Stimulated activated CD4-positive, alpha-beta T cell treated with anti-CD3 and anti-CD28 coated beads, Interleukin-1b, Interleukin-23, amount 100 ng/mL, for 24 hours (primary cell): ENCODE data around the gene KCNH5.

Experiments used
- DNase-seq, 4 experiments: peaks; one replicate each; pipeline ENCODE4 v3.0.0-alpha.2; 2020; ENCODE audit warnings: low read depth in 4 of 4, low spot score in 1 of 4

KCNH5 gene

DNA sequence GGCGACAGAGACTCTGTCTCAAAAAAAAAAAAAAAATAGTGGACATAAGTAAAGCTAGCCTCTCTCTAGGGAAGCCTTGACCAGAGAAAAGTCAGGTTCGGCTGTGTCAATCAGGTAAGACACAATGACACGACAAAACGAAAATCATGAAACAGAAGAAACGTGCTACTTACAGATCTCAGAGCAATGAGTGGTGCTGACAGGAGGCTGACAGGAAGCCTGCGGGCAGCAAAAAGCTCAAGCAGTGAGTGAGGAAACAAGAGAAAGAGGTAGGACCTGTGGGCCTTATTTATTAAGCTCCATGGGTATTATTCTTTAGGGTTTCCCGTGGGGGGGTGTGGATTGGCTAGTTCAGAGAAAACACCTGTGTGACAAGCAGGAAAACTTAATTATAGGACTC is 363.1 kb downstream of the KCNH5 start:
- no peak for DNase-seq

DNA sequence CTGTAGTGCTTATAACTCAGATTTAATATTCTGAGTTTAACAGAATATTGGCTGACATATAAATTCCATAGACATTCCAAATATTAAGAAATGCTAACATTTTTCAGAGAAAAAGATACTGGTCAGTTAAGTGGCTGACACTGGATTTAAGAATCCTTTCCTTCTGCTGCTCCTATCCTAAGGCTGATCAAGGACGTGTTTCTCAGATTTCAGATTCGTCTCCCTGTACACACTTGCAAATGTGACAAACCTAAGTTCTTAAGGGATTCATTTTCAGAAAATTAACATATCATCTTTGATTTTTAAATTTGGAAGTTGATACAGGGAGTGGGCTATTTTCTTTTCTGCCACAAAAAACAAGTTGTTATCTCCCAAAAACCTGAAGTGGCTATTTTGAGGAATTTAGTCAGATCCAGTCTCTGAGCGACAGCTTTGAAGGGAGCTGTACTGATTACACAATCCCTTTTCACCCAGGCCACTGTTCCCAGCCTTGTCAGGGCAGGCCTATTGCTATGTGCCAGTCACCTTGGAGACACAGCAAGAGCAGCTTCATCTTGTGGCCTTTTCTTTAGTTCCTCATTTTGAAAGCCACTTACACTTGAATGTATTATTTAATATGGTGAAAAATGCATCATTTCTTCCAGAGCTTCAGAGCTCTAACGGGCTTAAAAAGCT is 370.6 kb downstream of the KCNH5 start:
- no peak for DNase-seq

DNA sequence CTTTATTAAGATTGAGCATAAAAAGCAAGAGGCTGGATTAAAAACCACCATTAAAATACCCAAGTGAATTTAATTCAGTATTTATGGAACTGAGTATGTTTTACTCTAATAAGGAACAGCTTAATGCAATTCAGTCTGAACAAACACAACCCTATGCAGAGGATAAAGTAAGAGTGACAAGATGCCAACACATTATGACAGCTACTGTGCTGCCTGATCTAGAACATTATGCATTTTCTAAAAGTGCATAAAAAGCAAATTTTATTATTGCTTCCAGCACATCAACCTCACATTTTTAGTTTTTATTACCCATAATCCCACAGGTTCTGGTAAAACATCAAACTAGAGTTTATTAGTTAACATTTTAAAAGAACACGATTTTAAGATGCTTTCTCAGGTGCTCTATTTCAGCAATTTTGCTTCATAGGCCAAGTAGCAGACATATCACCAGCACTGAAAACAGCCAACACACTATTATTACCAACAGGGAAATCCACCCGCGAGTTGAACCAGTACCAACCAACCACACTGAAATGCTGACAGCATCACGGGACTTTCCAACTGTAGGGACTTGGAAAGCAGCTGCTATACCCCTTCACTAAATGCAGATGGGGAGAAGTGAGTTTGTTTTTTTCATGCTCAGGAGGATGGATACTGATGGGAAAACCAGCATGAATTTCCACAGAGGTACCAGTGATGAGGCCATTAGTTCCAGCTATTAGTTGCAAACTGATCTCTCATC is 372.1 kb downstream of the KCNH5 start:
- no peak for DNase-seq

DNA sequence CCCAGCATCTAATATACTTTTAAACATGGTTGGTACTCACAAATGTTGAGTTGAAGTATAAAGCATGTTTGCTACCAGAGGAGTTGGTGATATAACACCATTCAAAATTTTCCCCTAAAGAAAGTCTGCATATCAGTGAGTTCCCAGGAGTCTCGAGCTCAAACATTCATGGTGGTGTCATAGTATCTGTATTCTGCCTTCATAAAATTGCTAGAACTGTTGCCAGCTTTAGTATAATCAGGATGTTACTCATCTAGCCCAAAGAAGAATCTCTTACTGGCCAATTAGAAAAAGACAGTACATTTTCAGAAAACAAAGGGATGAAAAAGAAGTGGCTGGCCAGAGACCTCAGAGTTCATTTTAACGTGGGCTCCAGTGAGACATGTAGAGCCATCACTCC is 374.7 kb downstream of the KCNH5 start:
- no peak for DNase-seq

DNA sequence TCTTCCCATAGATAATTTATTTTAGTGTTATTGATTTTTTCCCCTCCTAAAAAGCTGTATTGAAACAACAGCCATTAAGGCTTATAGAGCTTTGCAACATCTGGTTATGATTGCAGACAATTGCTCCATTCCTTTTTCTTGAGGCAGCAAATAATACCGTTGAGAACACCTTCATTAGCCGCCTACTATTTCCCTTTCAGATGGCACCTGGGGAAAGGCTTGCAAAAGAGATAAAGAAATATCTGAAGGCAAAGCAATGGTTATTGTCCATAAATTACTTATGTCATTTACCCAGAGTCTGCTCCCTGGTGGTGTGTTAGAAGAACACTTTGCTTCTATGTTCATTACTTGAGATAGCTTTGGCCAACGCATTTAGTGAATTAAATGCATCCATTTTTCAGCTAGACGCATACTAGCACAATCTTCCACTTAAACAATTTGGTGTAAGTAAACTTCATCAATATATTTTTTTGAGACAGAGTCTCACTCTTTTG is 377.8 kb downstream of the KCNH5 start:
- no peak for DNase-seq

DNA sequence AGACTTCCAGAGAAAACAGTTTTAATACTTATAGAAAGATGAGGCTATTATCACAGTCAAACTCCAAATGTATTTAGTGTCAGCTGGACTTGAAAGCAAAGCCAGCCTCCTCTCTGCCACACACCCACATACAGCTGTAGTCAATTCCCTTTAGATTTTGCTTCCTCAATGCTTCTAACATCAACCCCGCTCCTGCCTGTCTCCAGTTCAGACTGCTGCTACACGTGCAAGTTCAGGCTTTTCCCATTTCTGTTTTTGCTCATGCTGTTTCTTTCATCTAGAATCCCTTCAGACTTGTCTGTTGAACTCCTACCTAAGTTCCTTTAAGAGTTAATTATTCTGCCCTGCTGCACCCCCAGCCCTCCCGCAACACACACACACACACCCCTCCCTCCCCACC is 380.0 kb downstream of the KCNH5 start:
- no peak for DNase-seq

DNA sequence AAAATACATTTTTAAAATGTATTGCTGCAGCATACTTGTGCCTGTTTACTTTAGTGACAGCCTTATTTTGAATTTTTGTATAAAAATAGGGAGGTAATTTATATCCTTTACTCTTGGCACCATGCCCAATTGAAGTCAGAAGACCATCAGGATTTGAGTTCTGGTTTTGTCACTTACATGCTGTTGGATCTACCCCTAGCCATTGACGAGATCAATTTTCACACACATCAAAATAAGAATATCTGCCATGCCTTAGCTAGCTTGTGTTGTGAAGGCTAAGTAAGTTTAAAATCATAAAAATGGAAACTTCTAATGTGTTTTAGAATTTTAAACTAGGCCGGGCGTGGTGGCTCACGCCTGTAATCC is 381.8 kb downstream of the KCNH5 start:
- no peak for DNase-seq

DNA sequence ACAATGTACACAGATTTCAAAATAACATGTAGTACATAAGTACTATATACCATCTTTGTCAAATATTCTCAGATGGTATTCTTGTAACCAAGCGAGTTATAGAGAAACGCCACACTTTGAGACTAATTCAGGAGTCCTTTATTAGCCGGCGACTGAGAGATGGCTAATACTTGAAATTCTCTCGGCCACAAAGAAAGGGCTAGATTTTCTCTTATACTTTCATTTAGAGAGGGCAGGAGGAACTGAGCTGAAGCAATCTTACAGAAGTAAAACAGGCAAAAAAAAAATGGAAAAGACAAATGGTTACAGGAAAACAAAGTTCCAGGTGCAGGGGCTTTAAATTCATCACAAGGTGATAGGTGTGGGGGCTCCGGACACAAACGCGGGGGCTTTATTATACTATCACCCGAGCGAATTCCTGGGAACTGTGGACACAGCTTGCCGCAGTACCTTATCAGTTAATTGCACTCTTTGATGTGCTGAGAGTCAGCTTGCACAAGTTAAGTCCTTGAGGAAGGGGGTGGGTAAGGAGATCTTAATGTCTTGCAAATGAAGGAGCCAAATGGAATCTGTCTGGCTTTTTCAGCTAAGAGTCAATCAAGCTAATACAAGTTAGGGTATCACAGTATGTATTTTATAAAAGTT is 382.3 kb downstream of the KCNH5 start:
- no peak for DNase-seq

DNA sequence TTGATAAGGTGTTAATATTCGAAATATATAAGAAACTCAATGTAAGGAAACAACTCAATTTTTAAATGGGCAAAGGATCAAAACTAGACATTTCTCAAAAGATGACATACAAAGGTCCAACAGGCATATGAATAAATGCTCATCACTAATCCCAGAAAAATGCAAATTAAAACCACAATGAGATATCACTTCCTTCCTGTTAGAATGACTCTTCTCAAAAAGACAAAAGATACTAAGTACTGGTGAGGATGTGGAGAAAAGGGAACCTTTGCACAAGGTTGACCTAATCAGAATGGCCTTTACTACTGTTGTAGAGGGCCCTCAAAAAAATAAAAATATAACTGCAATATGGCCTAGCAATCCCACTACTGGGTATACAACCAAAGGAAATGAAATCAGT is 383.4 kb downstream of the KCNH5 start:
- no peak for DNase-seq

DNA sequence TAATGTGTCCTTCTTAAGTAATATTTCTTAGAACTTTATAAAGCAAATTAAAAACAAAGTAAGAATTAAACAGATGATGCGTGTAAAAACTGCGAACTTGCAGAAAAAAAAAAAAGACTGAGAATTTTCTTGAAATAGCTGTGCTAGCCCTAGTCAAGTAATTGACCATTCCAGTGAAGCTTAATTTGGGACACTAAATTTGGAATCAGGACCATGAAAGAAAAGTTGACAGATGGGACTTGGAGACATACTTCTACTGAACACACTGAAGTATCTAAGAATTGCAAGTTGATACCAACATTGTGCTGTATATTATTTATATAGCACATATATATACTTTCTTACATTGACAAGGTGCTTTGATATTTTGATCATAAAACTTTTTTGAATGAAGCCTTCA is 386.6 kb downstream of the KCNH5 start:
- DNase-seq, result no peak

DNA sequence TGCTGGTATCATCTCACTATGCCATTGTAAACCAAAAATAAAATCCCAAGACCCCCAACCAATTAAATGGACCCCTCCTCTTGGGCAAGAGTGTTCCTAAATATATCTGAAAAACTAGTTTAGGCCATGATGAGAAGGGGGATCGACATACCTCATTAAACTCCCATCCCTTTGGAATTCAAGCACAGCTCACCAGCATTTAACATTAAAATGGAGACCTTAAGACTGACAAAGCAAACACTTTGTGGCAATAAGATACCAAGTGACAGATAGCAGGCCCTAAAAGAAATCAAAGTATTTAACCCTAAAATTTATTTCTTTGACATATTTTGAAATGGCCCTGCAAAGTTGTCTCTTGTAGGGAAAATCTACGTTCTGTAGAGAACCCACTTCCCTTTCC is 387.9 kb downstream of the KCNH5 start:
- no peak for DNase-seq

DNA sequence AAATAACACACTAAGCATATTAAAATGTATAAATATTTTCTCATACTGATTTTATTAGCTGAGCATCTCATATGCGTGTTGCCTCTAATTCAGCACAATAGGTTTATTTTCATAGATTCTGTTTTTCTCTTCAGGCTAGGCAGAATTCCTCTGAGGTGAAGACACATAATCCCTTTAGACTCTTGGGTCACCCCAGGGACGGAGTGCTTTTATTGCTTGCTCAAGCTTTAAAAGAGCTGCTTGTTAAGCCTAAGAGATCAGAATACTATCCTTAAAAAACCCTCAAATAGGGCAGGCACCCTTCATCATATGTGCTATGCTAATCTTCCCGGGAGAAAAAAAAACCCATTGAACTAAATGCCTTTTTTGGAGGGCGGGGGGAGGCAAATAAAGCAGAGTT is 390.1 kb downstream of the KCNH5 start:
- no peak for DNase-seq

DNA sequence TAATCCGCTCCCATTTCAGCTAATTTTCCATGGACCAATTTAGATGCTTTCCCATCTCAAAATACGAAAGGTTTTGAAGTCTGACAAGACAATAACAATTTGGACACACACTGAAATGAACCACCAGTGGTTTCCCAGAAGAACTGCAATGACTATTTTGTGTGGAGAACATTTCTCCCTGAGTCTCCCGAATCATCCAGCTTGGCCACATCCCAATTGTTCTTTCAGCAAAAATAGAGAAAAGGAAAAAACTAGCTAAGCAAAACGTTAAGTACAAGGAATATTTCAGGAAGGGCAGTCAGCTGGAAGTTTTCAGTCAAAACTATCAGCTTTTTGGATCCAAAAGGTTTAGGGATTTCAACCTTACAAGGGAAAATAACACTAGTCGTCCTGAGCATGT is 390.6 kb downstream of the KCNH5 start:
- DNase-seq, result no peak
